K562 (cell line): ENCODE measurements around the gene S100A6. TPM values are rescaled to one million over a fixed set of nuclear protein-coding genes. Genes with fewer than 3 reads are reported as not detected.

Experiments used
- CSDE1 ChIP-seq, 2 experiments: fragments of 450-650 bp; IDR thresholded peaks; 2 replicates each; pipeline ENCODE4 v1.6.1; 2016; ENCODE audit warnings: mild to moderate bottlenecking in 1 of 2
- HIVEP1 ChIP-seq: fragments of 250-450 bp; sonication (Bioruptor Pico); IDR thresholded peaks from 2 replicates; pipeline ENCODE4 v1.4.0; 2020; ENCODE audit warnings: mild to moderate bottlenecking
- MGA ChIP-seq: fragments of 450-650 bp; IDR thresholded peaks from 2 replicates; pipeline ENCODE4 v1.6.1; 2016; ENCODE audit warnings: mild to moderate bottlenecking, moderate library complexity
- NONO ChIP-seq, 2 experiments: fragments of 200-400 bp in 1 of 2; fragments of 450-650 bp in 1 of 2; formaldehyde crosslinking in 1 of 2; IDR thresholded peaks; 2 replicates each; pipeline ENCODE4 v1.6.1; 2017; ENCODE audit warnings: low read depth in 2 of 2, mild to moderate bottlenecking in 2 of 2, moderate library complexity in 2 of 2, low read length in 1 of 2
- SNAPC5 ChIP-seq: fragments of 250-450 bp; sonication (Bioruptor Pico); IDR thresholded peaks from 2 replicates; pipeline ENCODE4 v1.8.0; 2021; ENCODE audit warnings: moderate library complexity, mild to moderate bottlenecking, inconsistent platforms
- ZBED1 ChIP-seq: IDR thresholded peaks from 2 replicates; pipeline ENCODE4 v1.6.1; 2014
- ZNF175 ChIP-seq: fragments of 200-800 bp; sonication (Bioruptor generic); IDR thresholded peaks from 2 replicates; pipeline ENCODE4 v1.6.1; 2016; ENCODE audit warnings: low read depth, mild to moderate bottlenecking, missing genetic modification characterization, missing compliant biosample characterization
- ZNF707 ChIP-seq: fragments of 250-450 bp; sonication (Bioruptor Pico); conservative IDR thresholded peaks from 2 replicates; pipeline ENCODE4 v1.8.0; 2022; ENCODE audit warnings: inconsistent platforms, mild to moderate bottlenecking, moderate library complexity
- ZNF79 ChIP-seq: fragments of 250-450 bp; sonication (Bioruptor Pico); IDR thresholded peaks from 2 replicates; pipeline ENCODE4 v1.4.0; 2020; ENCODE audit warnings: low read depth, mild to moderate bottlenecking, moderate library complexity
- ZSCAN32 ChIP-seq: fragments of 450-650 bp; formaldehyde crosslinking; IDR thresholded peaks from 2 replicates; pipeline ENCODE4 v1.4.0; 2020; ENCODE audit warnings: mild to moderate bottlenecking, moderate library complexity
- polyA plus RNA-seq, 8 experiments: library from polyadenylated mRNA; depleted of rRNA in 4 of 8; stranded (reverse) in 5 of 8; unstranded in 3 of 8; fragments of >200 nt; fragmentation: Nextera tagmentation in 2 of 8; fragmentation: Illumina TruSeq in 1 of 8; extraction: Ambion mirVana in 2 of 8; extraction: Trizol in 1 of 8; gene quantifications; 2 replicates each; pipeline versions ENCODE4 v1.2.1 to v1.2.3, GENCODE V29; 2011 to 2014; ENCODE audit warnings: inconsistent platforms in 1 of 8, missing spikeins in 1 of 8
- total RNA-seq, 7 experiments: library from RNA; depleted of rRNA in 6 of 7; stranded (reverse); fragments of >200 nt in 6 of 7; fragmentation: Illumina TruSeq in 2 of 7; extraction: Trizol in 2 of 7; gene quantifications; 2 replicates each; pipeline versions ENCODE4 v1.2.1 to v1.2.3, GENCODE V29; 2011 to 2021; ENCODE audit warnings: low replicate concordance in 1 of 7
- TF ChIP-seq, protein P1 (sequence below): fragments of 450-650 bp; IDR thresholded peaks from 2 replicates; pipeline ENCODE4 v1.6.1; 2016; ENCODE audit warnings: missing biosample characterization, missing genetic modification characterization
- TF ChIP-seq, protein P2 (sequence below): fragments of 200-800 bp; sonication (Bioruptor generic); IDR thresholded peaks from 2 replicates; pipeline ENCODE4 v1.6.1; 2017; ENCODE audit warnings: missing genetic modification characterization, missing compliant biosample characterization

The S100A6 gene
- total and polyA plus RNA-seq, 9 of the 15 experiments (the other 6 are each of a cell fraction or from before 2014, with no cell fraction given) = 9.8 to 66.5 (median 23.2) TPM

DNA sequence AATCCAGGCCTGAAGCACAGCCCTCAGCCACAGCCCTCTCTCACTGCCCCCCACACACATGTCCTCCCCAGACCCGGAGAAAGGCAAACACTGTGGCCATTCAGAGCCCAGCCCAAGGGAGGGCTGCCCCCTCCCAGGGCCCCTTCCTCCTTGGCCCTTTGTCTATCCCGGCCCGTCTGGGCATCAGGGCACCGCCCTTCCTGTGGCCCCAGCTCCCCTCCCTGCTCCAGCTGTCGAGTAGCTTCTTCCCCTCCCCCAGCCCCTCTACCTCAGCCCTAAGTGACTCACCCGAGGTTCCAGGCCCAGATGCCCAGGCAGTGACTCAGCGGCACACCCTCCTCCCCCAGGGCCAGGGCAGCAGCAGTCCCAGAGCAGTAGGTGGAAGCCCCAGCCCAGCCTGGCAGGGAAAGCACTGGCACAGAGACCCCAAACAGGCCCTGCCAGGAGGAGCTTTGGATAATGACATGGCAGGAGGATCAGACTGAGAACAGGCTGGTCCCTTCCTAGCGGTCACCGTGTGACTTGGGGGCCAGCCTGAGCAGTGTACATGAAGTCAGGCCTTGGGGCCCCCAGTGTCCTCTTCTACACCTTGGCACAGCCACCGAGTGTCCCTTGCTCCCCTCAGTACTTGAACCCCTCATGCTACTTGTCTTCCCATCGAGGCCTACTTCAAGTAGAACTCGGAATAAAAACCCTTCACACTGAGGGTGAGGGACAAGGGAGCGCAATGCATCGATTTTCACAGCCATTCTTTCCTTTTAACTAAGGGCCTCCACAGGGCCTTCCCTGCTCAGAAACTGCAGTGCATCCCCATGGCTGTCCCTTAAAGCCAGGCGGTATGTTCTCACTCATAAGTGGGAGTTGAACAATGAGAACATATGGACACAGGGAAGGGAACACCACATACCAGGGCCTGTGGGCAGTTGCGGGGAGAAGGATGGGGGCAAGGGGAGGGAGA, 30.9 kb upstream of the S100A6 start (continued):
- no peak for TF ChIP-seq MGA
- TF ChIP-seq ZNF79 (CRISPR knock-in tag) = no peak
- TF ChIP-seq ZNF175 (CRISPR knock-in tag) = no peak
- TF ChIP-seq, protein P1, sequence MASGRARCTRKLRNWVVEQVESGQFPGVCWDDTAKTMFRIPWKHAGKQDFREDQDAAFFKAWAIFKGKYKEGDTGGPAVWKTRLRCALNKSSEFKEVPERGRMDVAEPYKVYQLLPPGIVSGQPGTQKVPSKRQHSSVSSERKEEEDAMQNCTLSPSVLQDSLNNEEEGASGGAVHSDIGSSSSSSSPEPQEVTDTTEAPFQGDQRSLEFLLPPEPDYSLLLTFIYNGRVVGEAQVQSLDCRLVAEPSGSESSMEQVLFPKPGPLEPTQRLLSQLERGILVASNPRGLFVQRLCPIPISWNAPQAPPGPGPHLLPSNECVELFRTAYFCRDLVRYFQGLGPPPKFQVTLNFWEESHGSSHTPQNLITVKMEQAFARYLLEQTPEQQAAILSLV (tag) = peak; percentile 15; the same call in 1 of the 2 replicates
- no peak; the same call in 1 of the 2 replicates for TF ChIP-seq ZSCAN32 (CRISPR knock-in tag)
- TF ChIP-seq, protein P2, sequence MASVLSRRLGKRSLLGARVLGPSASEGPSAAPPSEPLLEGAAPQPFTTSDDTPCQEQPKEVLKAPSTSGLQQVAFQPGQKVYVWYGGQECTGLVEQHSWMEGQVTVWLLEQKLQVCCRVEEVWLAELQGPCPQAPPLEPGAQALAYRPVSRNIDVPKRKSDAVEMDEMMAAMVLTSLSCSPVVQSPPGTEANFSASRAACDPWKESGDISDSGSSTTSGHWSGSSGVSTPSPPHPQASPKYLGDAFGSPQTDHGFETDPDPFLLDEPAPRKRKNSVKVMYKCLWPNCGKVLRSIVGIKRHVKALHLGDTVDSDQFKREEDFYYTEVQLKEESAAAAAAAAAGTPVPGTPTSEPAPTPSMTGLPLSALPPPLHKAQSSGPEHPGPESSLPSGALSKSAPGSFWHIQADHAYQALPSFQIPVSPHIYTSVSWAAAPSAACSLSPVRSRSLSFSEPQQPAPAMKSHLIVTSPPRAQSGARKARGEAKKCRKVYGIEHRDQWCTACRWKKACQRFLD (CRISPR knock-in tag) = peak; percentile 93
- TF ChIP-seq ZNF707 (CRISPR knock-in tag) = no peak
- TF ChIP-seq CSDE1 (IDR thresholded peaks at IDR 0.05) = no peak
- TF ChIP-seq ZBED1 = no peak
- TF ChIP-seq HIVEP1 (CRISPR knock-in tag) = no peak
- TF ChIP-seq SNAPC5 (CRISPR knock-in tag) = no peak
- 0 out of 4 replicates have a peak, but pooled peaks of 1 of the 2 experiments have one; percentile 46 for TF ChIP-seq NONO (IDR thresholded peaks at IDR 0.05; ENCODE audit: low read depth in 2 of 2, low read length in 1 of 2)
